ENCODE data around the gene SLC22A3.

The SLC22A3 gene

GRCh38 chr6:160378882-160379281 is 30.7 kb downstream of the SLC22A3 start:
- H3K4me3 ChIP-seq (ENCODE audit: low read depth, low read length), result no peak overlapping the region
- no peak for TF ChIP-seq CTCF (IDR thresholded peaks at IDR 0.05; ENCODE audit: control insufficient read depth, extremely low read depth, insufficient read depth)
- DNase-seq (ENCODE audit: low read depth), result peak; percentile 68

GRCh38 chr6:160379466-160379865 is 31.3 kb downstream of the SLC22A3 start:
- H3K4me3 ChIP-seq (ENCODE audit: low read depth, low read length), result no peak overlapping the region
- no peak for TF ChIP-seq CTCF (IDR thresholded peaks at IDR 0.05; ENCODE audit: control insufficient read depth, extremely low read depth, insufficient read depth)
- DNase-seq (ENCODE audit: low read depth), result no peak

GRCh38 chr6:160382946-160383345 is 34.8 kb downstream of the SLC22A3 start:
- no peak overlapping the region for H3K4me3 ChIP-seq (ENCODE audit: low read depth, low read length)
- TF ChIP-seq CTCF (IDR thresholded peaks at IDR 0.05; ENCODE audit: control insufficient read depth, extremely low read depth, insufficient read depth), result no peak
- DNase-seq (ENCODE audit: low read depth), result no peak

- no peak for TF ChIP-seq CTCF (IDR thresholded peaks at IDR 0.05; ENCODE audit: control insufficient read depth, extremely low read depth, insufficient read depth)
- DNase-seq (ENCODE audit: low read depth), result no peak
- H3K4me3 ChIP-seq (ENCODE audit: low read depth, low read length), result peak overlapping the region; percentile 17
Observed at GRCh38 chr6:160386869-160387530, 38.8 kb downstream of the SLC22A3 start.

- H3K4me3 ChIP-seq (ENCODE audit: low read depth, low read length), result no peak overlapping the region
- DNase-seq (ENCODE audit: low read depth), result no peak
- no peak for TF ChIP-seq CTCF (IDR thresholded peaks at IDR 0.05; ENCODE audit: control insufficient read depth, extremely low read depth, insufficient read depth)
Observed at GRCh38 chr6:160387916-160388643, 39.9 kb downstream of the SLC22A3 start.

- no peak for TF ChIP-seq CTCF (IDR thresholded peaks at IDR 0.05; ENCODE audit: control insufficient read depth, extremely low read depth, insufficient read depth)
- DNase-seq (ENCODE audit: low read depth), result no peak
Observed at GRCh38 chr6:160388922-160389321, 40.7 kb downstream of the SLC22A3 start.

More at GRCh38 chr6:160388922-160389321, 40.7 kb downstream of the SLC22A3 start:
- no peak overlapping the region for H3K4me3 ChIP-seq (ENCODE audit: low read depth, low read length)
